NCI-H2227 (cell line): Measurements from ENCODE around the gene C1GALT1.
"Not testable (repeated sequence)": the region's sequence is repeated elsewhere in the genome, so short reads cannot be mapped to it uniquely, and the experiment has no call there.

ENCODE experiments used
- DNase-seq: peaks from one replicate; lab custom pipeline; 2025; ENCODE audit not compliant: unreplicated experiment; lab: John Stamatoyannopoulos, UW

Gene C1GALT1

GRCh38 chr7:7199592-7199991 lies 17.2 kb downstream of the C1GALT1 start:
- not testable (repeated sequence) for DNase-seq

- not testable (repeated sequence) for DNase-seq
These were observed 17.9 kb downstream of the C1GALT1 start for GRCh38 chr7:7200255-7200654.

- DNase-seq, result no peak
These were observed 19.4 kb downstream of the C1GALT1 start for GRCh38 chr7:7201578-7202374.

GRCh38 chr7:7202375-7202720 lies 20.0 kb downstream of the C1GALT1 start:
- no peak for DNase-seq

GRCh38 chr7:7203813-7204575 lies 21.6 kb downstream of the C1GALT1 start:
- DNase-seq, result no peak

GRCh38 chr7:7207876-7208275 lies 25.5 kb downstream of the C1GALT1 start:
- DNase-seq, result no peak

- no peak for DNase-seq
These were observed 26.2 kb downstream of the C1GALT1 start for GRCh38 chr7:7208520-7208919.

GRCh38 chr7:7209412-7210050 lies 27.2 kb downstream of the C1GALT1 start:
- DNase-seq, result no peak

GRCh38 chr7:7210475-7211237 lies 28.3 kb downstream of the C1GALT1 start:
- no peak for DNase-seq

GRCh38 chr7:7212612-7213011 lies 30.3 kb downstream of the C1GALT1 start:
- DNase-seq, result no peak

- no peak for DNase-seq
These were observed 32.3 kb downstream of the C1GALT1 start for GRCh38 chr7:7214398-7215347.

- DNase-seq, result no peak
These were observed 33.9 kb downstream of the C1GALT1 start for GRCh38 chr7:7216279-7216678.

GRCh38 chr7:7219216-7219615 lies 36.9 kb downstream of the C1GALT1 start:
- no peak for DNase-seq

- no peak for DNase-seq
These were observed 38.5 kb downstream of the C1GALT1 start for GRCh38 chr7:7220821-7221220.

- DNase-seq, result no peak
These were observed 39.3 kb downstream of the C1GALT1 start for GRCh38 chr7:7221599-7222038.

- DNase-seq, result no peak
These were observed 40.9 kb downstream of the C1GALT1 start for GRCh38 chr7:7223250-7223649.

GRCh38 chr7:7226407-7226806 lies 44.1 kb downstream of the C1GALT1 start:
- DNase-seq, result no peak

- DNase-seq, result no peak
These were observed 46.1 kb downstream of the C1GALT1 start for GRCh38 chr7:7228472-7228871.

- DNase-seq, result no peak
These were observed 46.6 kb downstream of the C1GALT1 start for GRCh38 chr7:7228967-7229366.

GRCh38 chr7:7231000-7231399 lies 48.7 kb downstream of the C1GALT1 start:
- DNase-seq, result no peak
